Right atrium auricular region (tissue), 2 donors: Measurements from ENCODE around the gene MFSD2A. TPM values are rescaled to one million over a fixed set of nuclear protein-coding genes. Genes with fewer than 3 reads are reported as not detected.

Experiments used
- DNase-seq: peaks from one replicate; pipeline ENCODE4 v3.0.0-alpha.2; 2019; ENCODE audit warnings: low spot score
- H3K27ac ChIP-seq, 2 donors: fragments of 200-600 bp; sonication (generic); 1 replicate in 1 of 2; 2 replicates in 1 of 2; pipeline ENCODE4 v1.5.1; 2016 to 2019
- H3K27me3 ChIP-seq, 2 donors: fragments of 200-600 bp; sonication (generic); one replicate each; pipeline versions ENCODE4 v1.5.1 to v1.6.0; 2017 to 2019
- H3K36me3 ChIP-seq: fragments of 200-600 bp; sonication (generic); one replicate; pipeline ENCODE4 v1.5.1; 2016
- H3K4me1 ChIP-seq, 2 donors: fragments of 200-600 bp; sonication (generic); one replicate each; pipeline versions ENCODE4 v1.5.1 to v1.6.0; 2017 to 2019
- H3K4me3 ChIP-seq, 2 donors: fragments of 200-600 bp; sonication (generic); 1 replicate in 1 of 2; 2 replicates in 1 of 2; pipeline ENCODE4 v1.5.1; 2017 to 2019; ENCODE audit warnings: mild to moderate bottlenecking in 1 of 2, moderate library complexity in 1 of 2
- H3K9me3 ChIP-seq, 2 donors: fragments of 200-600 bp; sonication (generic); one replicate each; pipeline ENCODE4 v1.5.1; 2019
- total RNA-seq, 2 donors: library from RNA; depleted of rRNA; stranded (reverse); fragments of >200 nt; gene quantifications; one replicate each; pipeline ENCODE4 v1.1.0, GENCODE V29; 2016
- TF ChIP-seq, protein P1 (sequence below), 2 donors: fragments of 200-600 bp; sonication (generic); IDR thresholded peaks; one replicate each; pipeline ENCODE4 v1.5.1; 2019; ENCODE audit warnings: antibody characterized with exemption in 2 of 2

MFSD2A gene
- total RNA-seq, 2 donors from 2014 or later = 2.6 to 5.1 TPM

DNA sequence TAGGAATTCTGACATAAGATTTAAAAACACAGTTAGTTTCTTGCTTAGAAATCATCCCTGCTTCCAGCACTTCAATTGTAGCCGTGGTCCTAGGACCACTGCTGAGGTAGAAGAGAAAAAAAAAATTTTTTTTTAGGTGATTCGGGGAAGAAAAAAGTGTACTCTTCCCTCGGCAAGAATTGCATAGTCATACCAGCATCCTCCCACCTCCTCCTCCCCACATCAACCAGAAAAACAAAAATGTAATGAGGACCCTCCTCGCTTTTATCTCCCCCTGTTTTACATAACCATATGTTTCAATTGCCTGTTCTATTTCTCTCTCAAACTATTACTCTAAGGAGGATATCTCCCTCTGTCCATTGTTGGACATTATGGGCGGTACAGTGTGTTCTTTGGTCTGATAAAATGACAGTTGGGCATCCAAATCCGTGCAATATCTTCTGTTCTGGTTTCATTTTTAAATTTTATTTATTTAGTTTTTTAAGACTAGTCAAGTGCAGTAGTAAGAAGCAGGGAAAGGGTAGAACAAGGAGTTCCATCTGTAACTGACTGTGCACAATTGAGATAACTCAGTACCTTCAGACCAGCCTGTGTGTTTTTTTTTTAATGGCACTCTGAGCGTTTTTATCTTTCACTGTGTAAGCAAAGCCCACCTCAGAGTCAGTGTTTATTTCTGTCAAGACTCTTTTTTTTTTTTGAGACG lies 10.4 kb upstream of the MFSD2A start:
- DNase-seq = no peak
- Histone ChIP-seq H3K36me3 (no peaks in the 10 kb centered on the region), H3K4me1 (no peaks in the 10 kb centered on the region), H3K4me3 (no peak overlapping the region), H3K27me3 (no peaks in the 10 kb centered on the region), H3K9me3 (no peaks in the 10 kb centered on the region), H3K27ac (no peak overlapping the region)
- TF ChIP-seq, protein P1, sequence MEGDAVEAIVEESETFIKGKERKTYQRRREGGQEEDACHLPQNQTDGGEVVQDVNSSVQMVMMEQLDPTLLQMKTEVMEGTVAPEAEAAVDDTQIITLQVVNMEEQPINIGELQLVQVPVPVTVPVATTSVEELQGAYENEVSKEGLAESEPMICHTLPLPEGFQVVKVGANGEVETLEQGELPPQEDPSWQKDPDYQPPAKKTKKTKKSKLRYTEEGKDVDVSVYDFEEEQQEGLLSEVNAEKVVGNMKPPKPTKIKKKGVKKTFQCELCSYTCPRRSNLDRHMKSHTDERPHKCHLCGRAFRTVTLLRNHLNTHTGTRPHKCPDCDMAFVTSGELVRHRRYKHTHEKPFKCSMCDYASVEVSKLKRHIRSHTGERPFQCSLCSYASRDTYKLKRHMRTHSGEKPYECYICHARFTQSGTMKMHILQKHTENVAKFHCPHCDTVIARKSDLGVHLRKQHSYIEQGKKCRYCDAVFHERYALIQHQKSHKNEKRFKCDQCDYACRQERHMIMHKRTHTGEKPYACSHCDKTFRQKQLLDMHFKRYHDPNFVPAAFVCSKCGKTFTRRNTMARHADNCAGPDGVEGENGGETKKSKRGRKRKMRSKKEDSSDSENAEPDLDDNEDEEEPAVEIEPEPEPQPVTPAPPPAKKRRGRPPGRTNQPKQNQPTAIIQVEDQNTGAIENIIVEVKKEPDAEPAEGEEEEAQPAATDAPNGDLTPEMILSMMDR (IDR thresholded peaks at IDR 0.05) = no peak

DNA sequence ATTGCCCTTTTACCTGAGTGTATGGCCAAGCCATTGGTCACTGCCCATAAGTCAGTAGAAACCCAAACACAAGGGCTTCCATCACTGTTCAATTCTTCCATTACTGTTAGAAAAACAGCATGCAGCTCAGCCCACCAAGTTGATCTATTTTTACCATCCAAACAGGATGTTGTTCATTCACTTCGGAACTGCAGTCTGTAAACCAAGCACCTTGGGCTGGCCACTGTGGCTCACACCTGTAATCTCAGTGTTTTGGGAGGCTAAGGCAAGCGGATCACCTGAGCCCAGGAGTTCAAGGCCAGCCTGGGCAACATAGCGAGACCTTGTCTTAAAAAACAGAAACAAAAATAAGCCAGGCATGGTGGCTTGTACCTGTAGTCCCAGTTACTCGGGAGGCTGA lies 8.7 kb upstream of the MFSD2A start:
- no peaks in the 10 kb centered on the region for H3K4me1 ChIP-seq
- no peaks in the 10 kb centered on the region for H3K27me3 ChIP-seq
- no peaks in the 10 kb centered on the region for H3K9me3 ChIP-seq
- H3K27ac ChIP-seq = no peak overlapping the region
- H3K36me3 ChIP-seq = no peaks in the 10 kb centered on the region
- TF ChIP-seq, protein P1 (IDR thresholded peaks at IDR 0.05) = no peak
- no peak overlapping the region for H3K4me3 ChIP-seq
- no peak for DNase-seq

DNA sequence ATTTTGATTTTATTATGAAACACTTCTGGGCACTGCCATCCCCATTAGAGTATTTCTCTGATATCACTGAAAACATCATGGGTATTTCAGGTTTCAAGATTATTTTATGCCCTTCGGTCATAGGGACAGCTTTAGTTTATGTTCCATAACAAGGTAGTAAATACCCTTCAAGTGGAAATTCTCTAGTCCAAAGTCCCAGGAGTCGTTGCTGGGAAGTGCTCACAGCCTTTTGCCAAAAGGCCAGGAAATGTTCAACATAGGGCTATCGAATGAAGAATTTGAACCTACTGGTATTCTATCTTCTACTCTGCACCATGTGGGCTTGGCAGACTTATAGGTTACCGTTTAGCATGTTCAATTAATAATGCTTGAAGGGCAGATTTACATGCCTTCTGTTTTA lies 7.7 kb upstream of the MFSD2A start:
- H3K27ac ChIP-seq = no peak overlapping the region
- H3K4me1 ChIP-seq = no peaks in the 10 kb centered on the region
- no peak for DNase-seq
- H3K36me3 ChIP-seq = no peaks in the 10 kb centered on the region
- no peak overlapping the region for H3K4me3 ChIP-seq
- TF ChIP-seq, protein P1 (IDR thresholded peaks at IDR 0.05) = no peak
- no peaks in the 10 kb centered on the region for H3K27me3 ChIP-seq
- no peaks in the 10 kb centered on the region for H3K9me3 ChIP-seq

DNA sequence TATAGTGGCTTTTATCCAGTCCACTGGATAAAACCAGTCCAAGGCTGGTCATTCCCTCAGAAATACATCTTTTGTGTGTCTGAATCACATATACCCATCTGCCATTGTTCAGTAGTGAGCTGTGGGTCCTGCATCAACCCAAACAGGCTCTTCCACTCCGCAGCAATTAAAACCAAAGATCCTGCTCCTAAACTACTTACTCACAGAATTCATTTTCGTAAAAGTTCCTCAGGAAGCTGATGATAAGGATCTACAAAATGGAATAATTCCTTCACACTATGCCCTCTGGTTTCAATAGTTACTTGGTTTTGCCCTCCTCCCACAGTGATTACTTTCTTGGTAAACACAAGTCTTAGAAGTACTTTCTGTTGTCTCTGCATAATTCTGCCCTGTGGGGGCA lies 5.1 kb upstream of the MFSD2A start:
- no peak overlapping the region for H3K4me3 ChIP-seq
- no peak for DNase-seq
- peaks cover 0 to 10% of the 10 kb centered on the region in 2 donors for H3K4me1 ChIP-seq
- H3K27ac ChIP-seq = no peak overlapping the region
- H3K9me3 ChIP-seq = no peaks in the 10 kb centered on the region
- H3K36me3 ChIP-seq = no peaks in the 10 kb centered on the region
- no peaks in the 10 kb centered on the region for H3K27me3 ChIP-seq
- TF ChIP-seq, protein P1 (IDR thresholded peaks at IDR 0.05) = no peak

DNA sequence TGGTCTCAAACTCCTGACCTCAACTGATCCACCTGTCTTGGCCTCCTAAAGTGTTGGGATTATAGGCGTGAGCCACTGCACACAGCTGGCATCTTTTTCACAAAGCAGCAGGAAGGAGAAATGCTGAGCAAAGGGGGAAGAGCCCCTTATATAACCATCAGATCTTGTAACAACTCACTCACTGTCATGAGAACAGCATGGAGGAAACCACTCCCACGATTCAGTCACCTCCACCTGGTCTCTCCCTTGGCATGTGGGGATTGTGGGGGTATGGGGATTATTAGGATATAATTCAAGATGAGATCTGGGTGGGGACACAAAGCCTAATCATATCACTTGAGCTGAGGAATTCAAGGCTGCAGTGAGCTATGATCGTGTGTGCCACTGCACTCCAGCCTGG lies 3.0 kb upstream of the MFSD2A start:
- Histone ChIP-seq H3K36me3 (no peaks in the 10 kb centered on the region), H3K4me3 (no peak overlapping the region), H3K4me1 (peaks cover 0 to 25% of the 10 kb centered on the region in 2 donors), H3K9me3 (no peaks in the 10 kb centered on the region), H3K27ac (peak overlapping the region; percentile 12 to 63), H3K27me3 (no peaks in the 10 kb centered on the region)
- no peak for DNase-seq
- TF ChIP-seq, protein P1 (IDR thresholded peaks at IDR 0.05) = no peak
